ENCODE data around the gene KRTAP10-3.

Gene KRTAP10-3

GRCh38 chr21:44508711-44509445 is 49.7 kb downstream of the KRTAP10-3 start:
- no peak overlapping the region for H3K27ac Mint-ChIP-seq
- no peaks in the 10 kb centered on the region for H3K27me3 Mint-ChIP-seq
- H3K4me1 Mint-ChIP-seq (ENCODE audit: low read depth), result peaks cover 3% of the 10 kb centered on the region
- H3K36me3 Mint-ChIP-seq (ENCODE audit: low read depth), result no peaks in the 10 kb centered on the region
- no peak overlapping the region for H3K4me3 Mint-ChIP-seq
- no peaks in the 10 kb centered on the region for H3K9me3 Mint-ChIP-seq
- no peak for DNase-seq

DNA sequence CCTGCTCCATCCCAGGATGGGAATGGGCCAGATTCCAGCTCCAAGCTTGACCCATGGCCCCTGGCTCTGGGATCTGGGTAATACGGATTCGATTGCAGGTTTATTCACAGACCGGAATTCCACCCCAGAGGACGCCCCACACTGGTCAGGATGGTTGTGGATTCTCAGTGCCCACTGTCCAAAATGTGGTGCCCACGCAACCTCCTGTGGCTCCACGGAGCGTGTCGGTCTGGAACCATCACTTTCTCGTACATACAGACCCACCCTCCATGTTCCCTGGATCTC is 50.2 kb downstream of the KRTAP10-3 start:
- no peak overlapping the region for H3K4me3 Mint-ChIP-seq
- no peaks in the 10 kb centered on the region for H3K27me3 Mint-ChIP-seq
- no peak for DNase-seq
- H3K27ac Mint-ChIP-seq, result no peak overlapping the region
- H3K9me3 Mint-ChIP-seq, result no peaks in the 10 kb centered on the region
- no peaks in the 10 kb centered on the region for H3K36me3 Mint-ChIP-seq (ENCODE audit: low read depth)
- H3K4me1 Mint-ChIP-seq (ENCODE audit: low read depth), result peaks cover 3% of the 10 kb centered on the region
